Stimulated activated CD4-positive, alpha-beta T cell treated with anti-CD3 and anti-CD28 coated beads, TNF-alpha, amount 100 ng/mL, for 1 hour (primary cell): Measurements from ENCODE around the gene PBX1.

Source experiments
- DNase-seq, 3 donors: peaks; one replicate each; pipeline ENCODE4 v3.0.0-alpha.2; 2020; ENCODE audit warnings: low read depth in 3 of 3, low spot score in 1 of 3

Gene PBX1

DNA sequence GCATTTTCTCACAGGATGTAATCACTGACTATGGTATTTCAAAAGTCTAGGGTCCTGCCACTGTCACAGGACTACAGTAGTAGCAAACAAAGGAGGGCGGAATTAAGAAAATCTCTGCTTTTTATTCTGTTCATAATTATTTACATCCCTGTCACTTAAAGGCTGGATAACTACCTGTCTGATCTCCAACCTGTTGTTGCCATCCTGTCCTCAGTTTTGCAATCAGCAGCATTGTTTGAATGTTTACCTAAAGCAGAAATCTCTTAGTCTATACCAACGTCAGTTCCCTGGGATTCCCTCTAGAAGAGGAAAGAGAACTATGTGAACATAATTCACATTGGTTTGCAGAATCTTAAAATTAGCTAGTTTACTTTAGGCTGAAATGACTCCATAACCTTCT, 218.5 kb downstream of the PBX1 start:
- no peak for DNase-seq

- no peak for DNase-seq
Measured at GRCh38 chr1:164779376-164779775, 220.4 kb downstream of the PBX1 start.

GRCh38 chr1:164780111-164780812, 221.3 kb downstream of the PBX1 start:
- DNase-seq, result no peak

- no peak for DNase-seq
Measured at GRCh38 chr1:164780863-164781262, 221.9 kb downstream of the PBX1 start.

DNA sequence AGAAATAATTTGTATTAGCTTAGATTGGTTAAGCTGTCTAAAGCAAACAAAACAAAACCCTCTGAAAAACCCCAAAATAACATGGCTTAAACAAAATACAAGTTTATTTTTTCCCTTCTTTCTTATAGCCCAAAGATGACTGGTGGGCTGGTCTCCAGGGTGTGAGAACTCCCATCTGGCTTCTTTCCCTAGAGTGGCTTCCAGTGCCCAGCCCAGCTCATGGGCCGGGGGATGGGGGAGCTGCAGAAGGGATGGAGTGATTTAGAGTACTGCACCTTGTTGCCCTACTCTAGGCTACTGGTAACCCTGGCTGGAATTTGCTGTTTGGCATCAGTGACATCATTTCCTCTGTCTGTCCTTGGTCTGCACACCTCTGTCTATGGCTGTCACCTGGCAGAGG, 223.0 kb downstream of the PBX1 start:
- no peak for DNase-seq

DNA sequence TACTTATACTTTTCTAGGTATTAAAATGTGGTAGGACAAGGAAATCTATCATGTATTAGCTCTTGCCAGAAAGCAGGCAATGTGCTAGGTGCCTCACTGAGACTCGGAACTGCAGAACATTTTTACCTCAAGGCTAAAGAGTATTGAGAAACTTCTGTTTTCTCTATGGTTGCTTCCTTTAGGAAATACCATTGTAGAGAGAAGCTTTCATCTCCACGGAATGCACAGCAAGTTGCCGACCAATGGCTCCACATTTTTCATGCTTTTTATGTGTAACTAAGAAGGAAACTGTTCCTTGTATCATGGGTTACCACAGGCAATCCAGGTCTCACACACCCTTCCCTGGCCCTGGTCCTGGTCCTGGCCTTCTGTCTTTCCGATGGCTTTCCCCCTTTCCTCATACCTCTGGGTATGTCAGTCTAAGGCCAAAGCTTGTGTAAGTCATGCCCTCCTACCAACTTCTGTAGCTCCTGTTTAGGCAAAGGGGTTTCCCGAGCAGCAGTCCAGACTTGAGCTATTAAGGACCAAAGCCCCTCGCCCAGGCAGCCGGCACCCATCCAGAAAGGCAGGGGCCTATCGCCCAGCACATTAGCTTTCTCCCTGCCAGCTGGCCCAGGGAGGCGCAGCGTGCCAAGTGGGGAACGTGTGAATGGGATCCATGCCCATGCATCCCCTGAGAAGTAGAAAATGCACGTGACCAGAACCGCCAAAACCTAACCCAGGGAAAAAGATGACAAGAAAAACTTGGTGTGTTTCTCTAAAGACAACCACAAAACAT, 225.0 kb downstream of the PBX1 start:
- DNase-seq, result no peak

DNA sequence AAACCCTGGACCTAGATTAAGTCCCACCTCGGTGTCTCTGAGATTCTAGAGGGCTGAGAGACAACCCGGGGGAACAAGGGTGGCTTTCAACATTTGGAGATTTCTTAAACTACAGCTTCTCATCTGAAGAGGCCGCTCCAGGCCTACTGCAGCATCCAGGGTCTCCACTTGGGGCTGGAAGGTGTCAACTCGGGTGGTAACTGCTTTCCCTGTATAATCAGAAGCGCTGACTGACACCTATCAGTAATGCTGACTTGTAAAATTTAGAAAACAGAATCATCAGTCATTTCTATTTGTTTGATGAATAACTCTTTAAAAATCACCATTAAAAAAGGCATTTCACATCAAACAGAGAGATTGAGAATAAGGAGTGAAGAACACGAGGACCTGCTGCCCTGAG, 226.0 kb downstream of the PBX1 start:
- DNase-seq, result no peak

DNA sequence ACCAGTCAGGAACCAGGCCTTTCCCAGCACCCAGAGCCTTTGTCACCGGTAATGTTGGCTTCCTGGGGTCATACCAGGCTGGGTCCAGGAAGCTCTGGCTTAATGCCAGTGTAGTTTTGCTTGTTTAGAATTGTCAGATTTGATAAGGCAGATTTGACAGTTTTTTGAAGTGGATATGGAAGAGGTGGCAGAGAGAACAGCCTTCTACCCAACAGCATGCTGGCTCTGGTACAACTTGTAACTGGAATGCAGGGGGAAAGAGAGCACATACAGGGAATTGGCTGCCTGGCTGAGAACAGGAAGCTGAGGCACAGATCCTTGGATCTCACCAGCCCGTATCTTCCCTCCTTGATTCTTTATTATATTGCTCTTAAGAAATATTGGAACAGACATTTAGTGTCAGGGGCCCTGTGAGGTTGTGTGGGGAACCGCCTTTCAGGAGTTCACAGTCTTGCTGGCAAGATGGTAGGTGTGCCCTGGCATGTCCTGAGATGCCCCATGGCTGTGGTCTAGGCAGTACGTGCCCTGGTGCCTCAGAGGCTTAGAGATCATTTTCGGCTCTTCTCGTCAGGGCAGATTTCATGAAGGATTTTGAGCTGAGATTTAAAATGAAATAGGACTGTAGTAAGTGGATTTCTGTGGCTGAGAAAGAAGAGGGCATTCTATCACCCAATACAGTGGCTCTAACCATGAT, 227.0 kb downstream of the PBX1 start:
- no peak for DNase-seq

GRCh38 chr1:164786980-164787833, 228.2 kb downstream of the PBX1 start:
- DNase-seq, result peak in 2 of 3 donors; percentile 13 to 26

DNA sequence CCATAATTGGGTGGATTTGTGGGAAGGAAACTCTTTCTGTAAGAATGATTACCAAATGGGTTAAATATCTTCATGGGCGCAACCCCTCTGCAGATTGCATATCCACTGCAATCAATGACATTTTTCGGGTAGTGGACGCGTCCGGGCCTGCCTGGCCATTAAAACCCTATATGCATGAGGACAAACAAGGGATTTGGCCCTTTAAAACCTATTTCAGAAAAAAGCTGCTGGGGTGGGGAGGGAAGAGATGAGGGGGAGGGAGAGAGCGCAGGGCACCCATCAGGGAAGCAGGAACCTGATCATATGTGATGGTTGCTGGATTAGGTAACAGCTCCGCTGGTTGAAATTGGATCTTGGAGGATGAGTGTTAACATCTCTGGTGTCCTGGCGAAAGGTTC, 228.8 kb downstream of the PBX1 start:
- DNase-seq, result no peak

- DNase-seq, result no peak
Measured at GRCh38 chr1:164790081-164790480, 231.1 kb downstream of the PBX1 start.

GRCh38 chr1:164792410-164793004, 233.5 kb downstream of the PBX1 start:
- DNase-seq, result no peak

- DNase-seq, result no peak
Measured at GRCh38 chr1:164794356-164794755, 235.4 kb downstream of the PBX1 start.

- no peak for DNase-seq
Measured at GRCh38 chr1:164796916-164797315, 237.9 kb downstream of the PBX1 start.

GRCh38 chr1:164801246-164801731, 242.3 kb downstream of the PBX1 start:
- no peak for DNase-seq

DNA sequence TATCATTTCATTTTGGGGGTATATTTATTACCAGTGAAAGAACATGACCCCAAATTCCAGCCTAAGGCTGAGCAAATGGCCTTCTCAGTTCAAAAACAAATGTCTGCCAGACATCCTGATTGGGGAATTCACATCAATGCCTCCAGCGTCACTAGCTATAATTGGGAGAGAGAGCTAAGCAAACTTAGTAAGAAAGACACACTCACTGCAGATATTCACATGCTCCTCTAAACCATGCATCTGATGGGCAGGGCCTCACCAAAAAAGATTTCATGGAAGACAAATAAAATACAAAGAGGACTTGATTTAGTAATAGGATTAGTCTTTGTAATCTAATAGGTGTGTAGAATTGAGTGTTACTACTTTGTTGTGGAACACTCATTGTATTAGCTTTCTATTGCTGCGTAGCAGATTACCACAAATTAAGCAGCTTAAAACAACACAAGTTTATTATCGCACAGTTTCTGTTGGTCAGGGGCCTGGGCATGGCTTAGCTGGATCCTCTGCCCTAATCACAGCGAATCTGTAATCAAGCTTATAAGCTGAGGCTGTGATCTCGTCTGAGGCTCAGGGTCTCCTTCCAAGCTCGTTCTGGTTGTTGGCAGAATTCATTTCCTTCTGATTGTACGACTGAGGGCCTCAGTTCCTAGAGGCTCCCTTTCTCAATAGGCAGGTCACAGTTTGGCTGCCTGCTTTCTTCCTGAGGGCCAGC, 243.0 kb downstream of the PBX1 start:
- no peak for DNase-seq

GRCh38 chr1:164802529-164803282, 243.7 kb downstream of the PBX1 start:
- no peak for DNase-seq

GRCh38 chr1:164803366-164803765, 244.4 kb downstream of the PBX1 start:
- no peak for DNase-seq

GRCh38 chr1:164804366-164804765, 245.4 kb downstream of the PBX1 start:
- DNase-seq, result no peak
